C4-2B (cell line): ENCODE measurements around the gene RRAD.

ENCODE experiments used
- H3K27ac ChIP-seq: fragments of 450-650 bp; 2 replicates; pipeline ENCODE4 v1.5.1; 2017
- ZFX ChIP-seq: fragments of 450-650 bp; IDR thresholded peaks from 2 replicates; pipeline ENCODE4 v1.6.1; 2017
- TF ChIP-seq, protein P1 (sequence below): fragments of 450-650 bp; conservative IDR thresholded peaks from 2 replicates; pipeline ENCODE4 v1.5.1; 2017; ENCODE audit warnings: mild to moderate bottlenecking

RRAD gene

DNA sequence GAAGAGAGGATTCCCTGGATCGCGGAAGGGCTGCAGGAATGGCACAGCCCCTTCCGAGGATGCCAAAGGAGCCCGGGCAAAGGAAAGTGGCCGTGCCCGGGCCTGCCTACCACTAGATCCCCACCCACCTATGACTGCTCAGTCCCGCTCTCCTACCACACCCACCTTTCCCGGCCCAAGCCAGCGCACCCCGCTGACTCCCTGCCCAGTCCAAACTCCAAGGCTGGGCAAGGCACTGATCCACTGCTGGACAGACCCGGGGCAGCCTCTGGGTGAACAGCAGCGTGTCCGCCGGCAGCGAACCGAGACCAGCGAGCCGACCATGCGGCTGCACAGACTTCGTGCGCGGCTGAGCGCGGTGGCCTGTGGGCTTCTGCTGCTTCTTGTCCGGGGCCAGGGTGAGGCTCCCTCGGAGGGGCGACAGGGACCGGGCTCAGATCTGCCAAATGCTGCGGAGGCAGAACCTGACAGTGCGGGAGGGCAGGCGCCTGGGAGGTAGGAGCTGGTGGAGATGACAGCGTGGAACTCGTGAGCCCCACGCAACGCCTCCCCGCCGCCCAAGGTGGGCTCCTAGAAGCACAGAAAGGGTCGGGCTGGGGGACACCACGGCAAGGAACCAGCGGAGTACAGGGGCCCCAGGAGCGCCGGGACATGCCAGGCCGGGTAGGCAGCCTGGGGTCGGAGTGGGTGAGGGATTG lies 10.1 kb upstream of the RRAD start, which contains the start of gene CES2:
CES2 (plus strand) TSS at position 203 of the 698 bp plus-strand sequence; CDS start at position 323, 120 bp downstream.
- TF ChIP-seq, protein P1, sequence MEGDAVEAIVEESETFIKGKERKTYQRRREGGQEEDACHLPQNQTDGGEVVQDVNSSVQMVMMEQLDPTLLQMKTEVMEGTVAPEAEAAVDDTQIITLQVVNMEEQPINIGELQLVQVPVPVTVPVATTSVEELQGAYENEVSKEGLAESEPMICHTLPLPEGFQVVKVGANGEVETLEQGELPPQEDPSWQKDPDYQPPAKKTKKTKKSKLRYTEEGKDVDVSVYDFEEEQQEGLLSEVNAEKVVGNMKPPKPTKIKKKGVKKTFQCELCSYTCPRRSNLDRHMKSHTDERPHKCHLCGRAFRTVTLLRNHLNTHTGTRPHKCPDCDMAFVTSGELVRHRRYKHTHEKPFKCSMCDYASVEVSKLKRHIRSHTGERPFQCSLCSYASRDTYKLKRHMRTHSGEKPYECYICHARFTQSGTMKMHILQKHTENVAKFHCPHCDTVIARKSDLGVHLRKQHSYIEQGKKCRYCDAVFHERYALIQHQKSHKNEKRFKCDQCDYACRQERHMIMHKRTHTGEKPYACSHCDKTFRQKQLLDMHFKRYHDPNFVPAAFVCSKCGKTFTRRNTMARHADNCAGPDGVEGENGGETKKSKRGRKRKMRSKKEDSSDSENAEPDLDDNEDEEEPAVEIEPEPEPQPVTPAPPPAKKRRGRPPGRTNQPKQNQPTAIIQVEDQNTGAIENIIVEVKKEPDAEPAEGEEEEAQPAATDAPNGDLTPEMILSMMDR: no peak
- H3K27ac ChIP-seq: peak within 1 kb of the TSS; percentile 89

DNA sequence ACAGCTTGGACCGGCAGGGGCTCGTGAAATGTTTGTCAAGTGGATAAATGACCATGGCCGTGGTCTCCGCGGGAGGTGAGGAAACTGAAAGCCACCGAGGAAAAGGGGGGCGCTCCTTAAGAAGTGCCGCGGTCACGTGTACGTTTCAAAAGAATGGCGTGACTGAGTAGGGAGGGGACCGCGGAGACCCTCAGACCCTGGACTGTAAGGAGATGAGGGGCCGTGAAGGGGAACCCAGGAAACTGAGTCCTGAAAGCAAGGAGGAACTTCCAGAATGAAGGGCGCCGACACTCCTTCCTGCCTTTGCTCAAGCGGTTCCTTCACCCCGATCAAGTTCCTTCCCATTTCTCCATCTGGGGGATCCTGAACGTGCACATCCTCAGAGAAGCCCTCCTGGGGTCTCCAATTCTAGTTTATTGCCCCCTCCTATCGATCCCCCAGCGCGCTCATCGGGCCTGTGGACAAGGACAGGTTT lies 9.5 kb upstream of the RRAD start:
- H3K27ac ChIP-seq: peak overlapping the region; percentile 89

DNA sequence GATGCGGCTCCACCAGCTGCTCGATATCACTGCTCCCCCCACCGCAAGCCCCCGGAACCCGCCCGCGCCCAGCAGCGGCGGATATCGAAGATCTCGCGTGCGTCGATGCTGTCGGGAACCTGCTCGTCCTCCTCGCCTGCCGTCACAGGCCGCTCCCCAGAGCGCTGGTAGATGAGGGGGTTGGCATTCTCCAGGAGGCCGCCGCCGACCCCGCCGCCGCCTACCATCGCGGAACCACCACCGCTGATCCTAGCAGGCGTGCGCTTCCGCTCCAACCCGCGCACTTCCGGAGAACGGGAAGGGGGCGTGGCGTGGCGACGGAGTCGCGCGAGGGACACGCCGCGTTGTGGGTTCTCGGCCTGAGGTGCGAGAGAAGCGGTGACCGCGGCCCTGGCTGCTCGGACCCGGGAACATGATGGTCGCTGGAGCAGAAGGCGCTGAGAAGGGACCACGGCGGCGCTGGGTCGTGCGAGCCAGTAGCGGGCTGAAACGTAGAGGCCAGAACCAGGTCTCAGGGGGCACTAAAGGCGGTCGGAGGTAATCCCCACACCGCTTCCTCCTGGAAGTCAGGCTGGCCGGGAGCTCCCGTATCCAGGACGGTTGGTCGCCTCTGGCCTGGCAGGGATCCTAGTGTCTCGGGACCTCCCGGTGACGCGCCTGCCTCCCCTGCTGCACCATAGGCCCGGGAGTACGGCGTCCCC lies 9.0 kb upstream of the RRAD start, which contains the start of gene CIAO2B:
CIAO2B (minus strand) TSS at position 265 of the 701 bp plus-strand sequence; CDS start at position 227, 38 bp downstream.
- H3K27ac ChIP-seq: peak within 1 kb of the TSS; percentile 89
- peak; percentile 80; the same call in 1 of the 2 replicates for TF ChIP-seq ZFX
- TF ChIP-seq, protein P1: no peak

DNA sequence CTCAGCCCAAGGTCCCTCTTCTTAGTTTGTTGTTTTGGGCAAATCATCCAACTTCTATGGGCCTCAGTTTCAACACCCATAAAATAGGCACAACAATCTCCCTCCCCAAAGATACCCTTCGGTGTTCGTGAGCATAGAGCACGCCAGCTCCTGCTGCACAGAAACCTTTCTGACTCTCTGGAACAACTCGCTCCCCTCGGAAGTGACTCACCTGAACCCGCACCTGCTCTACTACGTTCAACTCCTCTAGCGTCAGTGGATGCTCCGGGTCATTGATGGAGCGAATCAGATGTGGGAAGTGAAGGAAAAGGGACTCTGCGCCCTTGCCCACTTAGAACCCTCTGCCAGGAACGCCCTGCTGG lies 8.4 kb upstream of the RRAD start:
- peak overlapping the region; percentile 89 for H3K27ac ChIP-seq
- TF ChIP-seq ZFX: no peak
- TF ChIP-seq, protein P1: no peak

DNA sequence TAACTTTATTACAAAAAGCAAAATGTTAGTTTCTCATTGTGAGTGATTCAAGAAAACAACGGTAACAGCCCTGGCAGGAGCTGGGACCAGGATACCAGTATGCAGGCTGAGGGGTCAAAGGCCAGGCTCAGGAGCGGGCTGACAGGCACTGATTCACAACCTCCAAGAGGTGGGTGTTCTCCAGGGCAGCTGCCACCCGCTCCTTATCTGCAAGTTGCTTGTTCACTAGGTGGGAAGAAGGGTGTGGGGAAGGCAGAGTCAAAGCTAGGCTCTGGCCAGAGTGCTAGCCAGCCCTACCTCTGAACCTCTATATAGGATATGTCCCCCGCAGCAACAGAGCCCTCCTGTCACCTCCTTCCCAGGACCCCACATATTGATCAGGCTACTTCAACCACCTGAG lies 6.7 kb upstream of the RRAD start:
- TF ChIP-seq ZFX: no peak
- no peak overlapping the region for H3K27ac ChIP-seq

DNA sequence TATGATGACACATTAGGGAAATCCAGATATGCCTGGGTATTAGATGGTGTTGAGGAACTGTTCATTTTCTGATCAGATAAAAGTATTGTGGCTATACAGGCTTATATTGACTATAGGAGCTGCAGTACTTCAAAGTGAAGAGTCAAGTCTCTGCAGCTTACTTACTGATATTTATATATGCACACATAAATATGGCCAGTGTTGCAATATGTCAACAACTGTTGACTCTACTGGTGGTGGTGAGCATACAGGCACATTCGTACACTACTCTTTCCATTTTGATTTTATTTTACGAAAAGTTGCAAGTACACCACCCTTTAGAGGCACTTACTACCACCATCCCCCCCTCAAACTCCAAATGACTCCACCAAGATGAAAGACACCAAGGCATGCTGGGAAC lies 6.3 kb upstream of the RRAD start:
- TF ChIP-seq ZFX: no peak
- TF ChIP-seq, protein P1: no peak
- H3K27ac ChIP-seq: no peak overlapping the region

DNA sequence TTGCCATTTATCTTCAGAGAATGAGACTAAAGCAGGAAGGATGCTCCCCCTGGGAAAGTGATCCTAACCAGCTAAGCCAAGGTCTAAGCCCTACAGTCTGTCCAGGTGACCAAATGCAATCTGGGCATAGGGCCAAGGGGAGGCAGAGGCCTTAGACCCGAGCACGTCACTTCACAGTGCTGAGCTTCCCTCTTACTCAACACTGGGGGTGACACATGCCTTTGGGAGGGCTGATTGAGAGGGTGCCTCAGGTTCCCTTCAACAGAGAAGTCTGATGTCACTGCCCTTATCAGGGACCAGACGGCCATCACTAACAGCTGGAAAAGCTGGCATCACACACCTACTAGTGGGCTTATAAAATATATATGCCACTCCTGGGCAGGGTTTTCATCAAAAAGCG lies 4.9 kb upstream of the RRAD start:
- H3K27ac ChIP-seq: no peak overlapping the region
- TF ChIP-seq ZFX: no peak
- TF ChIP-seq, protein P1: no peak

DNA sequence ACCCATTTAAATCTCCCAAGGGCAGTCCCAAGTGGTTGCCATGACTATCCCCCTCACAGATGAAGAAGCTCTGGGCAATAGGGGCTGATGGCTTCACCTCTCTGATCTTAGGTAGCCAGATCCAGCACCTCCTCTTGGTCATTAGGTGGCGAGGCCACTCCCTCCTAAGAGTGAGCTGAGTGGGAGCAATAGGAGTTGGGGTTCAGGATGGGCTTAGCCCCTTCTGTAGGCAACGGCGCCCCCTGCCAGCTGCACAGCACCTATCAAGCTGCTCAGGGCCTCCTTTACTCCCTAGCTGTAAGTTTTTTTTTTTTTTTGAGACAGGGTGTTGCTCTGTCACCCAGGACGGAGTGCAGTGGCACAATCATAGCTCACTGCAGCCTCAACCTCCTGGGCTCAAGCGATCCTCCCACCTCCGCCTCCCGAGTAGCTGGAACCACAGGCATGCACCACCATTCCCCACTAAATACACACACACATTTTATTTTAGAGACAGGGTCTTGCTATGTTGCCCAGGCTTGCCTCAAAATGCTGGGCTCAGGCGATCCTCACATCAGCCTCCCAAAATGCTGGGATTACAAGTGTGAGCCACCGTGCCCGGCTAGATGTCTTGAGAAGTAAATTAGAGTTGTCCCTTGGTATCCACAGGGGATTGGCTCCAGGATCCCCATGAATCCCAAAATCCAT lies 3.5 kb upstream of the RRAD start:
- H3K27ac ChIP-seq: no peak overlapping the region
- TF ChIP-seq, protein P1: no peak
- no peak for TF ChIP-seq ZFX
